ENCODE data around the gene GPBP1L1.
A peak's percentile ranks its signal among the peaks of the same experiment; 100 is the strongest.
"Not testable (repeated sequence)": the region's sequence is repeated elsewhere in the genome, so short reads cannot be mapped to it uniquely, and the experiment has no call there.

GPBP1L1 gene, protein sequence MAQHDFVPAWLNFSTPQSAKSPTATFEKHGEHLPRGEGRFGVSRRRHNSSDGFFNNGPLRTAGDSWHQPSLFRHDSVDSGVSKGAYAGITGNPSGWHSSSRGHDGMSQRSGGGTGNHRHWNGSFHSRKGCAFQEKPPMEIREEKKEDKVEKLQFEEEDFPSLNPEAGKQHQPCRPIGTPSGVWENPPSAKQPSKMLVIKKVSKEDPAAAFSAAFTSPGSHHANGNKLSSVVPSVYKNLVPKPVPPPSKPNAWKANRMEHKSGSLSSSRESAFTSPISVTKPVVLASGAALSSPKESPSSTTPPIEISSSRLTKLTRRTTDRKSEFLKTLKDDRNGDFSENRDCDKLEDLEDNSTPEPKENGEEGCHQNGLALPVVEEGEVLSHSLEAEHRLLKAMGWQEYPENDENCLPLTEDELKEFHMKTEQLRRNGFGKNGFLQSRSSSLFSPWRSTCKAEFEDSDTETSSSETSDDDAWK

DNA sequence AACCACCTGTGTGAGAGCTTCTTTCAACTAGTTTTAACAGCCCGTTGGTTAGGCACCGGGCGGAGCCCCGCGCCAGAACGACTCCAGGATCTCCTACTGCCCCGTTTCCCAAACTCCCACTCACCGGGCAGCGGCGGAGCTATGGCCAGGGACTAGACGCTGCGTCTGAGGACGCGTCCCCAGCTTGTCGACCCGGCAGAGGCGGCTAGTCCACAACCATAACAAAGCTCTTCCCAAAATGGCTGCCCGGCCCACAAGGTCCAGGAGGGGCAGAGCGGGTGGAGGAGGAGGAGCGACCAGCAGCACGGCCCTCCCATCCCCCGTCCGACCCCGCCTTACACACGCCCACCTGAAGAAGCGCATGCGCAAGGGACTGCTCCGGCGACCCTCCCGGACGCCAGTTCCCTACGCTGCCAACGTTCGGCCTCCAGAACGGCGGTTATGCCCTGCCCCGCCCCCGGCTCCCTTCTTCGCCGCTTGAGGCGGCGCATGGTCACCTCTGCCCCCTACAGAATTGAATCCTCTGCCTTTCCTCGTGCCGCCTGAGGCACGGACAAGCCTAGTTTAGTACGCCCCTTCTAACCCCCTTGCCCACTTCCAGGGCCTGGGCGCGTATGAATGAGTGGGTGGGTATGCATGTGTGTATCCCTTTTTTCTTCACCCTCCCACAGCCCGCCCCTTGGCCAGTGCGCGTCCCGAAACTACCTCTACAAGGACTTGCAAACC lies at the start of gene GPBP1L1:
Gene GPBP1L1 (minus strand): TSS at position 246 of the 726 bp plus-strand sequence. CDS start 27,446 bp downstream, outside the sequence.
- DNase-seq = peak; percentile 80

DNA sequence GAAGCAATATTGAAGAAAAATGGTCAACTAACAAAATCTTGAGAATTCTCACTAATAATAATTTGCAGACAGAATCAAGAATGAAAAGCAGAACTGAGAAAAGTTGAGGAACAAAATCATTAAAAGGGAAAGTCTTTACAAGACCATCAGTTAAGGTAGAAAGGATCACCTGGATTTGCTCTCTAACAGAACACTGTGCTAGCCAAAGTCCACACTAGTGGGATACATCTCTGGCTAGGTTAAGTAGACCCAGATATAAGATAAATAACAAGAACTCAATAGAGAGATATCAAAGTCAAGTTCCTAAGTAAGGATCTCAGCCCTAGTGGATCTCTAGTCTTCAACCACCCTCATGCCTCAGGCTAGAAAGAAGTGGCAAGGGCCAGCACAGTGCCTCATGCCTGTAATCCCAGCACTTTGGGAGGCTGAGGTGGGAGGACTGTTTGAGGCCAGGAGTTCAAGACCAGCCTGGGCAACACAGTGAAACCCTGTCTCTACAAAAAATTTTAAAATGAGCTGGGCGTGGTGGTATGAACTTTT lies 44.5 kb upstream of the GPBP1L1 start:
- no peak for DNase-seq

DNA sequence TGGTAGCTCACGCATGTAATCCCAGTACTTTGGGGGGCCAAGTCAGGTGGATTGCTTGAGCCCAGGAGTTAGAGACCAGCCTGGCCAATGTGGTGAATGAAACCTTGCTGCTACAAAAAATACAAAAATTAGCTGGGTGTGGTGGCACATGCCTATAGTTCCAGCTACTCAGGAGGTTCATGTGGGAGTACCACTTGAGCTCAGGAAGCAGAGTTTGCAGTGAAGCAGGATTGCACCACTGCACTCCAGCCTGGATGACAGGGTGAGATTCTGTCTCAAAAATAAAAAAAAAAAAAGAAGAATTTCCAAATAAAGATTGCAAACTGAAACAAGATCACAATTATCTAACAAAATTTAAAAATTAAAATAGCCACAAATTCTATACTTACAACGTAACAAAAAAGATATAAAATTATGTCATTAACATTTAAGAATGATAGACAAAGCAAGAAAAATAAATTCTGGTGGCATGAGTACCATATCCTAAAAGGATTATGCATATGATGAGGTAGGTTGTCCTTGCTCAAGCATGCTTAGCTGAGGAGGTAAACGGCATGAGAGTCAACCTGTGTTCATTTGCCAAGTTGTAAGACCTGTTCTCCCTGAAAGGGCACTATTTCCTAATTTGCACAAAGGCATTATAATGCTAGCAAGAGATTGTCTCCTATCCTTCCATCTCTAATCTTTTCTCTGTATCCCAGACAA lies 43.9 kb upstream of the GPBP1L1 start:
- no peak for DNase-seq

DNA sequence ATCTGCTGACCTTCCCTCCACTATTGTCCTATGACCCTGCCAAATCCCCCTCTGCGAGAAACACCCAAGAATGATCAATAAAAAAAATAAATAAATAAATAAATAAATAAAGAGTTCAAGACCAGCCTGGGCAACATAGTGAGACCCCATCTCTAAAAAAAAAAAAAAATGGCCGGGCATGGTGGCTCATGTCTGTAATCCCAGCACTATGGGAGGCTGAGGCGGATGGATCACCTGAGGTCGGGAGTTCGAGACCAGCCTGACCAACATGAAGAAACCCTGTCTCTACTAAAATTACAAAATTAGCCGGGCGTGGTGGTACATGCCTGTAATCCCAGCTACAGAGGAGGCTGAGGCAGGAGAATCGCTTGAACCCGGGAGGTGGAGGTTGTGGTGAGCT lies 39.7 kb upstream of the GPBP1L1 start:
- DNase-seq = not testable (repeated sequence)

DNA sequence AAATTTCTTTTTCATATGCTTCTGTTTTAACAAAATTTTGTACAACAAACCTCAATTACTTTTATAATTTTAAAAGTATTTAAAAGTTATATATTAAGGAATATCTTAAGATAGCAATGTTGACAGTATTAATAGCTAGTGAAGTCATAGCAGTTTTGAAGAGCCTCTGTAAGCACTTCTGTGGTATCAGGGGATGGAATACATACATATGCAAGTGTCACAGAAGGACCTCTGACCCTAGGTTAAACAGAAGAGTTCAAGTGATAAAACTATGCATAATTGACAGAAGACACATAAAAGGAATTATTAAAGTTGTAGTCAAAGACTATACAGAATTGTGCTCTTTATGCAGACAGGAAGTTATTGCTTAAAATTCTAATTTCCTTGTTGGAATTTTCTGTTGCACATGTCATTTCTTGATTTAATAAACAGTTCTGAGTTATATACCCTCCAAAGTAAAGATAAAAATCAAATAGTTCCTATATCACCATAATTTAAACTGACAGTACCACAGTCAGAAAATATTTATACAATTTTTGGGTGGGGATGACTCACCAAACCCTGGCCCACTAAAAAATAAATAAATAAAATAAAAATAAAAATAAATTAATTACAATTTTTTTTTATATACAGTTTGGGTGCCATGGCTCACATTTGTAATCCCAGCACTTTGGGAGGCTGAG lies 37.1 kb upstream of the GPBP1L1 start:
- no peak for DNase-seq

DNA sequence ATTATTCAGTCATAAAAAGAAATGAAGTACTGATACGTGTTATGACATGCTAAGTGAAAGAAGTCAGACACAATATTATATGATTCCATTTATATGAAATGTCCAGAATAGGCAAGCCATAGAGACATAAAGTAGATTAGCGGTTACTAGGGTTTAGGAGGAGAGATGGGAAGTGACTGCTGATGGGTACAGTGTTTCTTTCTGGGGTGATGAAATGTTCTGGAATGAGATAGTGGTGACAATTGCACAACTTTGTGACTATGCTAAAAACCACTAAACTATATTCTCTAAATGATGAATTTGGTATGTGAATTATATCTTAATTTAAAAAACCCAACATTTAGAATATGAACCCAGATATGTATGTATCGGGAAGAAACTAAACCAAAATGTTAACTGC lies 36.5 kb upstream of the GPBP1L1 start:
- DNase-seq = no peak

DNA sequence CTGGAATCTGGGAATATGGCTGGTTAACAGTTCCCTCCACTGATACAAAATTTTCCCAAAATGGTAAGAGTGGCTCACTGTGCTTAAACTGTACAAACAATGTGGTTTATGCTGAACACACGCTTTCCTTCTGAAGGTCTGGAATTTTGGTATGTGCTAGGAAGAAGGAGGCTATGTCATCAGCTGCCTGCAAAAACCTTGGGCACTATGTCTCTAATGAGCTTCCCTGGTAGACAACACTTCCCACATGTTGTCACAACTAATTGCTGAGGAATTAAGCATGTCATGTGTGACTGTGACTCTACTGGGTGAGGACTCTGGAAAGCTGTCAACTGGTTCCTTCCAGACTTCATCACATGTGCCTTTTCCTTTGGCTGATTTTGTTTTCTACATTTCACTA lies 34.9 kb upstream of the GPBP1L1 start:
- no peak for DNase-seq

DNA sequence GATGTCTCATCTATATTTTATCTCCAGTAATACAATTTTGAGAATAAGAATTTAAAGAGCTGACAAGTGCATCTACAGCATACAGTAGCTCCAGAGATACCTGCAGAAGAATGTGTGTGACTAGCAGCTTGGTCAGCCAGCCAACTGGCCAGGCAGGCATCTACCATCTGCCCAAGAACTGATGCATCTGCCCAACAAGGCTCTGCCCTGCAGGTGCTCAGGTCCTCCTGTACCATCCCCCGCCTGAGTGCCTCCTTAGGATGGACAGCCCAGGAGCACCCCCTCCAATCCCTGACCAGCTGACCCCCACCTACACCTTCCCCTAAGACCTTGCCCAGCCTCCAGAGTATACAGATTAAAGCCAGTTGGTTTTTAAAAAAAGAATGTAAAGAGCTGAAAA lies 32.0 kb upstream of the GPBP1L1 start:
- DNase-seq = no peak

DNA sequence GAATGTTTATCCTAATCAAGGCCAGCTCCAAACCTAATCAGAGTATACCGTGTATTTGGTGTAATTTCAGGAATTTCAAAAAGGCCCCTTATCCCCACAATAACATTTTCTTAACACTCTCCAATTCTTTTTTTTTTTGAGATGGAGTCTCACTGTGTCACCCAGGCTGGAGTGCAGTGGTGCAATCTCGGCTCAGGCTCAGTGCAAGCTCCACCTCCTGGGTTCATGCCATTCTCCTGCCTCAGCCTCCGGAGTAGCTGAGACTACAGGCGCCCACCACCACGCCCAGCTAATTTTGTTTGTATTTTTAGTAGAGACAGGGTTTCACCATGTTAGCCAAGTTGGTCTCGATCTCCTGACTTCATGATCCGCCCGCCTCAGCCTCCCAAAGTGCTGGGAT lies 31.1 kb upstream of the GPBP1L1 start:
- not testable (repeated sequence) for DNase-seq

DNA sequence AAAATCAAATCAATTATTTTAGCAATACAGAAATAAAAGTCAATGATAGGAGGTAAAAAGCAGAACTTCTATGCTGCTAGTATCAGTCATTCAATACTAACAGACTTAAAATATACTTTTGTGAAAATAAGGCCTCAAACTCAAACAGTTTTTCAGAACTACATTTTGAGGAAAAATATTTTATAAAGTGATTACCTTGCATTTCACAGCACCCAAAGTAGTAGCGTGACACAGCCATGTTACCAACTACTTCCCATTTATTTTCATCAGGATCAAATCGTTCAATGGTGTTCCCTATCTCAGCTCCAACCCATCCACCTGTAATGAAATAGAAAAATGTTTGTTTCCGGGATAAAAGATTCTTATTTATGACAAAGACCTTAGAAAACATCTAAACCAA lies 30.4 kb upstream of the GPBP1L1 start:
- no peak for DNase-seq

DNA sequence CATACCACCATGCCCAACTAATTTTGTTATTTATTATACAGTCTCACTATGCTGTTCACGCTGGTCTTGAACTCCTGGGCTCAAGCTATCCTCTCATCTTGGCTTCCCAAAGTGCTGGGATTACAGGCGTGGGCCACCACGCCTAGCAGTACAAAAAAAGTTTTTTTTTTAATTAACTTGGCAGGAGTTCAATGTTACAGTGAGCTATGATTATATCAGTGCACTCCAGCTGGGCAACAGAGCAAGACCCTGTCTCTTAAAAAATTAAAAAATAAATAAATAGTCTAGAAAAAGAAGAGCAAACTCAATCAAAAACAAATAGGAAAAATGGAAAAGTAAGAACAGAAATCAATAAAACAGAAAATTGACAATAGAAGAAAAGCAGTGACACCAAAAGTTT lies 27.4 kb upstream of the GPBP1L1 start:
- no peak for DNase-seq

DNA sequence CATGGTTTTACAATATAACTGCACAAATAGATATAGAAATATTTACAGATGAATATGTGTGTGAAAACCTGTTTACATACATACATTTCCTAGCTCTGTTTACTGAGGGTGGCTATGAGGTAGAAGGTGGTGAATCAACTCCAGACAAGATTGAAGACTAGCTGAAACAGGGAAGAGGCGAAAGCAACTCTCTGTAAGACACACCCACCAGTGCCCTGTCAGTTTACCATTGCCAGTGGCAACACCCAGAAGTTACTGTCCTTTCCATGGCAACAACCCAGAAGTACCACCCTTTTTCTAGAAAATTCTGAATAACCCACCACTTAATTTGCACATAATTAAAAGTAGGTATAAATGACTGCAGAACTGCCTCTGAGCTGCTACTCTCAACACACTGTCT lies 18.3 kb upstream of the GPBP1L1 start:
- no peak for DNase-seq

DNA sequence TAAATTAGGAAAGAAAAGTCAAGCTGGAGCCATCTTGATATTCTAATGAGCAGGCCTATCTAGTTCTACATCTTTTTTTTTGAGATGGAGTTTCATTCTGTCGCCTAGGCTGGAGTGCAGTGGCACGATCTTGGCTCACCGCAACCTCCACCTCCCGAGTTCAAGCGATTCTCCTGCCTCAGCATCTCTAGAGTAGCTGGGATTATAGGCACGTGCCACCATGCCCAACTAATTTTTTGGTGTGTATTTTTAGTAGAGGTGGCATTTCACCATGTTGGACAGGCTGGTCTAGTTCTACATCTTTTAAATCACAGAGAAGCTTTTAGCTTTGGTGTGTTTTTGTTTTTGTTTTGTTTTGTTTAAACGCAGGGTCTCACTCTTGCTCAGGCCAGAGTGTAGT lies 8.5 kb upstream of the GPBP1L1 start:
- no peak for DNase-seq

DNA sequence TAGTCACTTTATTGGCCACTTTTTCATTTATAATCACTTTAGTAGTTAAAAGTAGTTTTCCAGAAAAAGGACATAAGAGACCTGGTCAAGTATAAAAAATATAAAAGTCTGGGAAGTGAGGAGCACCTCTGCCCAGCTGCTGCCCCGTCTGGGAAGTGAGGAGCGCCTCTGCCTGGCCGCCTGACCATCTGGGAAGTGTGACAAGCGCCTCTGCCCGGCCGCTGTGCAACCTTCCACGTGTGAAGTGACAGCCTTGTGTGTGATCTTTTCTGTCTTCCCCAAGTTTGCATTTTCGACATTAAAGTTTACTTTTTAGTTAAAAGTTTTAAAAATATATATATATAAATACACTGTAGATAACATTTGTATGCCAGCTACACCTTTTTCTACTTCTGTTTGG lies 7.5 kb upstream of the GPBP1L1 start:
- DNase-seq = not testable (repeated sequence)

DNA sequence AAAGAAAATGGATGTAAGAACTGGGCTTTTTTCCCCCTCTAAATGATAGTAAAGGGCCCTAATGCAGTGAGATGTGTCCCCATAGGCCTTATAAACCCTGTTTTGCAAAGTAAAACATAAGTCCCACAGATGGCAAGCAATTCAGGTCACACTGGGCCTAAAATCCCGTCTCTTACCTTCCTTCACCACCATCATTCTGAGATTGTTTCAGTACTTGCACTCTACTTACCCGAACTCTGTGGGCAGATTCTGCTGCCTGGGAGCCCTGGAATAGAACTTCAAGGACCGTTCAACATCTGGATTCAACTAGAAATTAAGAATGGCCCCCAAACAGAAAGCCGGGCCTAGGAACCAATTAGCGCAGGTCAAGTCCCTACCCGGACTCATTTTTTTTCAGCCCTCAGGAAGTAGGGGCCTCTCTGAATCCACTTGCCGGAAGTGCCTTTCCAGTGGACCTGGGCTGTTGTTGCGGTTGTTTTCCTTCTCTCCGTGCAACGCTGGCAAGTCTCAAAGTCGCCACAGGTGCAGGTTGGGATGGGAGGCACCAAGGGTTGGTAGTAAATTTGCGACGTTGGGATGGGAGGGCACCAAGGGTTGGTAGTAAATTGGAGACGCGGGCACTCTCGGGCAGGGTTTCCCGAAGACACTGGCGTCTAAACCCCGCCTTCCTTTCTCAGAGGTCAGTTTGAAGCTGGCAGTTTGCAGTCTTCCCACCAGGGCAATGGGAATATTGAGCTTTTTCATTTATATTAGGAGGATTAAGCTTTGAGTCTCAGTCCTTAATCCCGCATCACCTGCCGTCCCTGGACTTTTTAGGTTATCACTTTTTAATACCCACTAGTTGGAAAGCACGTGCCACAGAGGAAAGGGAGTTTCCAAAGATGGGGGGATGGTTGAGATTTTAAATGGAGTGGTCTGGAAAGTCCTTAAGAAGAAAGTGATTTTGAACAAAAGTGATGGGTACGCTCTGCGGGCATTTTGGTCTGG lies 1.7 kb upstream of the GPBP1L1 start, which contains the start of gene TMEM69:
Gene TMEM69 (plus strand): TSS at position 428 of the 987 bp plus-strand sequence. CDS start 2,888 bp downstream, outside the sequence.
- peak; percentile 74 for DNase-seq

DNA sequence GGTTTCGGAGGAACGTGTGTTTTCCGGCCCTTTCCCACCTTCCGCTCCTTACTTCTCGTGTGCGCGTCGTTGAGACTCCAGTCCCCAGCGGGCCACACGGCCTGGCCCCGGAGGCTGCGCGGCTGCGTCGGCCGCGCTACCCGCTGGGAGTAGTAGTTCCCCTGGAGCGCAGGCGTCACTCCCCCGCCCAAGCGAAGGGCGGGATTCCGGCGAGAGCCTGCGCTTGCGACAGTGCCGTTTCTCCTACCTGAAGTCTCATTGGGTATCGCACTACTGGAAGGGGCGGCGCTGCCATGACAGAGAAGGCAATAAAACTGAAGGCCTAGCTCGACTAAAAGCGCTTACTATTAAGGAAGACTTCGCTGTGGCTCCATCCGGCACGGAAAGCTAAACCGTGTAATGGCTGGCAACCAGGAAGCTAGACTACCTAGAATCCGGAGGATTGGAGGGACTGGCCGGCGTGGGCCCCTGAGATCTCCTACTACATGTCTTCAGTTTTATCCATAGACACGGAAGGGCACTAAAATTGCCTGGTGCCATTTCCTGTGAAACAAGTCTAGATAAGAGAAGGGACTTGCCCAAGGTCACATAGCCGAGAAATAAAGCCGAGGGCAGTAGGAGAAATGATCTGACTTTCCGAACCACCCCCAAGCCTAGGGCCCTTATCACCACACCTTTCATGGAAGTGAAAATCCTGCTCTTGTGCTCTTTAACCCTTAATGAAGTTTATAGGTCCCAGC lies 851 bp upstream of the GPBP1L1 start:
- DNase-seq = peak; percentile 87

DNA sequence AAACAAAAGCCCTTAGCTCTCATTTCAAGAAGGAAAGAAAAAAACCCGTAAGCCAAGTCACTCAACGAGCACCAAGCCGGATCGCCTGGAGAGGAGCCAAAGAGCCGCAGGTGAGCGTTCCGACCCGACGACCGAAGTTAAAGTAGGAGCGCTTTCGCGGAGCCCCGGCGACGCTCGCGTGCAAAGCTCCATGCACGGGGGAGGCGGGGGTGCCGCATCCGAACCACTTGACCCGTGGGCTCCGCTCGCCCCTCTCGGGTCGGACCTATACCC lies 382 bp downstream of the GPBP1L1 start:
- no peak for DNase-seq

DNA sequence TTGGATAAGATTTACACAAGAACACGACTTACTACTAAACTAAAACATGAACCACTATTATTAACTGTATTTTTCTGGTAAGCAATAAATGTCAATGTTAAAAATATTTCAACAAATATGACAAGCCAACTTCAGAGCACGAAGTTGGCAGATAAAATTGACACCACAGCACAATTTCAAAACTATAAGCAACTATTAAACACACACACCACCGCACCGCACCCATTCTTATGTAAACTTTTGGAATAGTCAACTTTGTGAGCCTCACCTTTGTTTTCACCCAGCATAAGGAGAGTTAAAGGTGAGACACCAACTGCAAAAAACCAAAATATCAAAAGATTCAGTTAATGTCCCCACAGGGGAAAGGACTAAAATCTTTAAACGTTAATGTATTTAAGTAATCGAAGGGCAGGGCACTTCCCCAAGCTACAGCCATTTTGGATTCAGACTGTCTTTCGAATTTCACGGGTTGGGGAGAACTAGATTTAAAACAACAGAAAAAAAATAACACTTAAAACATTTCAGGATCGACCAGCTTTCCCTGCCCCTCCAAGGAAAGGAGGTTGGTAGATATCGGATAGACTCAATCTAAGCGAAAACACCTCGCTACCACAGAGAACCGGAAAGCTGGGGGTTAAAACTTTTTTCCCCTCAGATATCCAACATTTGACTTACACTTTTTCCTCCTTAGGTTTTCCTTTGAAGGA lies 872 bp downstream of the GPBP1L1 start:
- DNase-seq = no peak

DNA sequence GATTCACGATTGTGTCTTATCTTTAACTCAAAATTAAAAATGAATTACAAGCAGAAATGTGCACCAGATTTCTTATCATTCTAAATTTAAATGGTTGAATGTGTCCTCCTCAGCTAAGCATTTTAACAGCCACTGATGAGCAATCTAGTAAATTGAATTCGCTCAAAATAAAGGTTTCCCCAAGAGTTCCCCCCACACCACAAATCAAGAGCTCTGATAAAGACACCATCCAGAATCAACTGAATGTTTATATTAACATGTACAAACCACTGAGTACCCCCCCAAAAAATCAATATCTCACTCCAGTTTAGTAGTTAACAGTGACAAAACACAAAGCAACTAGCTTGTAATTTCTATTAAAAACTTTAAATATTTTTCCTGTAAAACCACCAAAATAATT lies 1.9 kb downstream of the GPBP1L1 start:
- DNase-seq = no peak

DNA sequence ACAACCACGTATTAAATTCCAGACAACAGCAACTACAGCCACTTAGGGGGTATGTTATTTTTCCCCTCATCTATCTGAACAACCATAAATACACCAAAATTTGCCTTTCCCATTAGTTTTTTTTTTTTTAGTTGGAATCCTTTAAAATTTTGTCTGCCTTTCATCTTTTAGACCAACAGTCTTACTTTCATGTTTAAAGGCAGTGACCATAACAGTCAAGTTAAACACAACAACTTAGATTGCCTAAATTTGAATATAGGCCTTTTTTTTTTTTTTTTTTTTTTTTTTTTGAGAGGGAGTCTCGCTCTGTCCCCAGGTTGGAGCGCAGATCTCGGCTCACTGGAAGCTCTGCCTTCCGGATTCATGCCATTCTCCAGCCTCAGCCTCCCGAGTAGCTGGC lies 3.4 kb downstream of the GPBP1L1 start:
- DNase-seq = no peak
